ENCODE measurements around the gene CAMK2N2.

CAMK2N2 gene

GRCh38 chr3:184261270-184261853 lies at the start of gene CAMK2N2:
CAMK2N2 (minus strand) TSS chr3:184261553; CDS start chr3:184261285, 268 bp downstream.
- peak; percentile 76 for DNase-seq

- no peak for DNase-seq
Measured at GRCh38 chr3:184308744-184309143, 47.4 kb upstream of the CAMK2N2 start.

- DNase-seq, result no peak
Measured at GRCh38 chr3:184307915-184308314, 46.6 kb upstream of the CAMK2N2 start.

- no peak for DNase-seq
Measured at GRCh38 chr3:184306341-184306972, 45.1 kb upstream of the CAMK2N2 start.

GRCh38 chr3:184305577-184305976 lies 44.2 kb upstream of the CAMK2N2 start:
- no peak for DNase-seq

GRCh38 chr3:184300378-184300720 lies 39.0 kb upstream of the CAMK2N2 start:
- no peak for DNase-seq

- DNase-seq, result no peak
Measured at GRCh38 chr3:184299488-184300377, 38.4 kb upstream of the CAMK2N2 start.

GRCh38 chr3:184298759-184299487 lies 37.6 kb upstream of the CAMK2N2 start, which contains the start of gene PSMD2:
PSMD2 (plus strand) TSS chr3:184299241; CDS start chr3:184299267, 26 bp downstream.
- peak; percentile 98 for DNase-seq

GRCh38 chr3:184296616-184297015 lies 35.3 kb upstream of the CAMK2N2 start:
- DNase-seq, result no peak

GRCh38 chr3:184295771-184296170 lies 34.4 kb upstream of the CAMK2N2 start:
- no peak for DNase-seq

- no peak for DNase-seq
Measured at GRCh38 chr3:184291738-184292445, 30.5 kb upstream of the CAMK2N2 start.

GRCh38 chr3:184291044-184291737 lies 29.8 kb upstream of the CAMK2N2 start:
- DNase-seq, result no peak

GRCh38 chr3:184290331-184290730 lies 29.0 kb upstream of the CAMK2N2 start:
- DNase-seq, result no peak

GRCh38 chr3:184289426-184289938 lies 28.1 kb upstream of the CAMK2N2 start:
- peak; percentile 86 for DNase-seq

- DNase-seq, result no peak
Measured at GRCh38 chr3:184284696-184285095, 23.3 kb upstream of the CAMK2N2 start.

GRCh38 chr3:184283681-184284080 lies 22.3 kb upstream of the CAMK2N2 start:
- DNase-seq, result no peak

- DNase-seq, result no peak
Measured at GRCh38 chr3:184282941-184283340, 21.6 kb upstream of the CAMK2N2 start.

- no peak for DNase-seq
Measured at GRCh38 chr3:184277366-184277765, 16.0 kb upstream of the CAMK2N2 start.

- DNase-seq, result no peak
Measured at GRCh38 chr3:184275961-184276910, 14.9 kb upstream of the CAMK2N2 start, which contains the start of gene ECE2. ECE2 (plus strand) TSS chr3:184276022; CDS start chr3:184276154, 132 bp downstream.

- no peak for DNase-seq
Measured at GRCh38 chr3:184275381-184275701, 14.0 kb upstream of the CAMK2N2 start.
